Uterus (tissue), 4 donors: Measurements from ENCODE around the gene OSBPL2. TPM values are rescaled to one million over a fixed set of nuclear protein-coding genes. Genes with fewer than 3 reads are reported as not detected.

Experiments used
- DNase-seq, 2 donors: peaks; one replicate each; pipeline ENCODE4 v3.0.0-alpha.2; 2019 to 2020
- H3K27ac ChIP-seq, 2 donors: fragments of 200-600 bp; sonication (generic); 1 replicate in 1 of 2; 2 replicates in 1 of 2; pipeline ENCODE4 v1.5.1; 2016 to 2018
- H3K27me3 ChIP-seq, 2 donors: fragments of 200-600 bp; sonication (generic); one replicate each; pipeline ENCODE4 v1.5.1; 2018 to 2019; ENCODE audit warnings: control low read depth in 1 of 2
- H3K36me3 ChIP-seq, 2 donors: fragments of 200-600 bp; sonication (generic); one replicate each; pipeline ENCODE4 v1.5.1; 2019; ENCODE audit warnings: control low read depth in 1 of 2
- H3K4me1 ChIP-seq, 2 donors: fragments of 200-600 bp; sonication (generic); one replicate each; pipeline ENCODE4 v1.5.1; 2018 to 2019; ENCODE audit warnings: control low read depth in 1 of 2
- H3K4me3 ChIP-seq, 2 donors: fragments of 200-600 bp; sonication (generic); 1 replicate in 1 of 2; 2 replicates in 1 of 2; pipeline ENCODE4 v1.5.1; 2018 to 2019; ENCODE audit warnings: mild to moderate bottlenecking in 1 of 2
- H3K9me3 ChIP-seq, 2 donors: fragments of 200-600 bp; sonication (generic); one replicate each; pipeline ENCODE4 v1.5.1; 2019; ENCODE audit warnings: control low read depth in 1 of 2
- POLR2A ChIP-seq, 2 donors: fragments of 450-650 bp; IDR thresholded peaks; one replicate each; pipeline ENCODE4 v1.6.1; 2016; ENCODE audit warnings: antibody characterized with exemption in 2 of 2, mild to moderate bottlenecking in 1 of 2, moderate library complexity in 1 of 2
- intact Hi-C: fragments of 100-400 bp; cut with DNase I; formaldehyde crosslinking; loops from one replicate; pipeline ENCODE4 v1.15.1; 2023; ENCODE audit warnings: low total_unique reads
- total RNA-seq, 4 donors: library from RNA; depleted of rRNA in 3 of 4; stranded (reverse); fragments of >200 nt in 3 of 4; gene quantifications; one replicate each; pipeline versions ENCODE4 v1.1.0 to v1.2.4, GENCODE V29; 2014 to 2023
- TF ChIP-seq, protein P1 (sequence below), 4 experiments: fragments of 200-600 bp in 2 of 4; fragments of 450-650 bp in 2 of 4; sonication (generic) in 2 of 4; IDR thresholded peaks; one replicate each; pipeline ENCODE4 v1.5.1; 2016 to 2019; ENCODE audit warnings: antibody characterized with exemption in 4 of 4, mild to moderate bottlenecking in 2 of 4, moderate library complexity in 1 of 4
- donor health status: DM: yes; HTN: yes; CAD: no.

Gene OSBPL2
- total RNA-seq, 4 donors from 2014 or later, result 12.3 to 55.9 (median 33.4) TPM

DNA sequence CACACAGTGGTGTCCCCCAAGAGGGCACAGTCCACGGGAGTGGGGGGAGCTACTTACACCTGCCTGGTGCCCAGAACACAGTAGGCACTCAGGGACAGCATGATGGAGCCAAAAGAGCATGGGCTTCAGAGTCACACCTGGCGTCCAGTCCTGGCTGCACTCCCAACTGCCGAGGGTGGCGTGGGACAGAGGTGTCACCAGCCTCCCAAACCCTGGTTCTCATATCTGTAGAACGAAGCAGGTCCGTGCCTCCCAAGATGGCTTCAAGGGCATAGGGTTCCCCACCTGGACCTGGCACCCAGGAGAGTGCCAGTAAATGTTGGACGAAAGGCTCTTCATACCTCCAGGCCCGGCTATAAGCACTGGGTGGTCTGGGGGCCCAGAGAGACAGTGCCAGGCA lies 27.1 kb upstream of the OSBPL2 start:
- intact Hi-C loops, result no loop called here
- H3K36me3 ChIP-seq, result no peaks in the 10 kb centered on the region
- peaks cover 3 to 16% of the 10 kb centered on the region in 2 donors for H3K27me3 ChIP-seq

DNA sequence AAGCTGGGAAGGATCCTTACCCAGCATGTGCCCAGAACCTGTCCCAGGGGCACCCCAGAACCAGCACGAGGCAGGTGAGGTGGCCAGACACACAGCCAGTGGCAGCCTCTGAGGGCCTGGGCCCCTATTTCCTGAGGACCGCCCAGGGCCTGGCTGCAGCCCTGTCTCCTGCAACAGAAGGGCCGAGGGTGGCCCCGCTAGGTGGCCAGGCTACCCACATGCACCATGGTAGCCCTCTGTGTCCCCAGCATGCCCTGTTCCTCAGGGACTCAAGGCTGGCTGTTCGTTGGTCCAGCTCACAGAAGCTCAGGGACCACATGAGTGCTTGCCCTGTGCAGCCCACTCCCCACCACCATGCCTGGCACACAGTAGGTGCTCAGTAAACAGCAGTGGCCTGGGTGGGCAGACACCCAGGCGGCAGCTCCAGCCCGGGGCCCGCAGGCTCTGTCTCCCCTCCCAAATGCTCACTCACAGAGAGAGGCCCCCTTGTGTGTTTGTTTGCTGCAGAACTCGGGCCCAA lies 26.5 kb upstream of the OSBPL2 start:
- Histone ChIP-seq H3K4me3 (no peak overlapping the region), H3K27ac (no peak overlapping the region), H3K36me3 (no peaks in the 10 kb centered on the region), H3K4me1 (no peaks in the 10 kb centered on the region), H3K9me3 (no peaks in the 10 kb centered on the region), H3K27me3 (peaks cover 3 to 17% of the 10 kb centered on the region in 2 donors)
- no peak for TF ChIP-seq POLR2A (IDR thresholded peaks at IDR 0.05)
- TF ChIP-seq, protein P1, sequence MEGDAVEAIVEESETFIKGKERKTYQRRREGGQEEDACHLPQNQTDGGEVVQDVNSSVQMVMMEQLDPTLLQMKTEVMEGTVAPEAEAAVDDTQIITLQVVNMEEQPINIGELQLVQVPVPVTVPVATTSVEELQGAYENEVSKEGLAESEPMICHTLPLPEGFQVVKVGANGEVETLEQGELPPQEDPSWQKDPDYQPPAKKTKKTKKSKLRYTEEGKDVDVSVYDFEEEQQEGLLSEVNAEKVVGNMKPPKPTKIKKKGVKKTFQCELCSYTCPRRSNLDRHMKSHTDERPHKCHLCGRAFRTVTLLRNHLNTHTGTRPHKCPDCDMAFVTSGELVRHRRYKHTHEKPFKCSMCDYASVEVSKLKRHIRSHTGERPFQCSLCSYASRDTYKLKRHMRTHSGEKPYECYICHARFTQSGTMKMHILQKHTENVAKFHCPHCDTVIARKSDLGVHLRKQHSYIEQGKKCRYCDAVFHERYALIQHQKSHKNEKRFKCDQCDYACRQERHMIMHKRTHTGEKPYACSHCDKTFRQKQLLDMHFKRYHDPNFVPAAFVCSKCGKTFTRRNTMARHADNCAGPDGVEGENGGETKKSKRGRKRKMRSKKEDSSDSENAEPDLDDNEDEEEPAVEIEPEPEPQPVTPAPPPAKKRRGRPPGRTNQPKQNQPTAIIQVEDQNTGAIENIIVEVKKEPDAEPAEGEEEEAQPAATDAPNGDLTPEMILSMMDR (IDR thresholded peaks at IDR 0.05), result no peak
- intact Hi-C loops, result no loop called here
- DNase-seq, result no peak

More for the DNA sequence above, 27.1 kb upstream of the OSBPL2 start:
- no peak for DNase-seq
- no peaks in the 10 kb centered on the region for H3K4me1 ChIP-seq
- H3K9me3 ChIP-seq, result no peaks in the 10 kb centered on the region
- H3K27ac ChIP-seq, result no peak overlapping the region
- no peak for TF ChIP-seq POLR2A (IDR thresholded peaks at IDR 0.05)
- TF ChIP-seq, protein P1 (IDR thresholded peaks at IDR 0.05), result no peak
- H3K4me3 ChIP-seq, result no peak overlapping the region

DNA sequence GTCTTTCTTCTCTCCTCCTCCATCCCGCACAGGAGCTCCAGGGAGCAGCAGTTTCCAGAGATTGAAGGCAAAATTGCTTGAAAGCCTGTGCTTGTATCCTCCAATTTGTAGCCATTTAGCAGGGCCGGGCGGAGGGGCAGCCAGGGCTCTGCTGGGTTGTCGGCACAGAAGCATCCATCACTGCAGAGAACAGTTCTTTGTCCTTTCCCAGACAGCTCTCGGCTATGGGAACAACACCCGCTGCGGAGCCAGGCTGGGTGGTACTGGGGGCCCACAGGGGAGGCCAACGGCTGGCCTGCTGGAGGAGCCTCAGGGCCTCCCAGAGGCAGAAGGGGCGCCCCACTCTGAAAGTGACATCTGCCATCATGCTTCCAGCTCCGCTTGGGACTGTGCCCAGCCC lies 26.0 kb upstream of the OSBPL2 start:
- Histone ChIP-seq H3K27me3 (peaks cover 3 to 22% of the 10 kb centered on the region in 2 donors), H3K4me3 (no peak overlapping the region), H3K9me3 (no peaks in the 10 kb centered on the region), H3K4me1 (no peaks in the 10 kb centered on the region), H3K27ac (no peak overlapping the region), H3K36me3 (no peaks in the 10 kb centered on the region)
- no peak for DNase-seq
- no peak for TF ChIP-seq POLR2A (IDR thresholded peaks at IDR 0.05)
- TF ChIP-seq, protein P1 (IDR thresholded peaks at IDR 0.05), result no peak
- intact Hi-C loops, result no loop called here

DNA sequence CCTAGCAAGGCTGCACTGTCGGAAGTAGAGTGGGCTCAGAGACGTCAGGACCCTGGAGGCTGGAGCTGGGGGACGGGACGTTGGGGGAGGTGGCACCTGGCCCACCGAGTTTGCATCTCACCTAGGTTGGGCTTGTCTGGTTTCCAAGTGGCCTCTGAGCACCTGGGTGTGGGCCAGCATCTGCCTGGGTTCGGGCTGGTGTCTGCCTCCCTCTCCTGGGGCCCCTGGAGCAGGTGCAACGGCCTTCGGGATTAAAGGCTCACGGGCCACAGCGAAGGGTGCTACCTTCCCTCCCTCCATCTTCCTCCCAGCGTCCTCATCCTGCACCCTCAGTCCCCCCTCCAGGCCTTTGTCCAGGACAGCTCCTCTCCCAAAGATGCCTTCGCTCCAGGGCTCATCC lies 24.3 kb upstream of the OSBPL2 start:
- TF ChIP-seq, protein P1 (IDR thresholded peaks at IDR 0.05), result no peak
- TF ChIP-seq POLR2A (IDR thresholded peaks at IDR 0.05), result no peak
- intact Hi-C loops, result no loop called here
- no peak overlapping the region for H3K27ac ChIP-seq
- no peaks in the 10 kb centered on the region for H3K9me3 ChIP-seq
- no peaks in the 10 kb centered on the region for H3K4me1 ChIP-seq
- no peak overlapping the region for H3K4me3 ChIP-seq
- H3K36me3 ChIP-seq, result no peaks in the 10 kb centered on the region
- peaks cover 3 to 35% of the 10 kb centered on the region in 2 donors for H3K27me3 ChIP-seq
- no peak for DNase-seq

DNA sequence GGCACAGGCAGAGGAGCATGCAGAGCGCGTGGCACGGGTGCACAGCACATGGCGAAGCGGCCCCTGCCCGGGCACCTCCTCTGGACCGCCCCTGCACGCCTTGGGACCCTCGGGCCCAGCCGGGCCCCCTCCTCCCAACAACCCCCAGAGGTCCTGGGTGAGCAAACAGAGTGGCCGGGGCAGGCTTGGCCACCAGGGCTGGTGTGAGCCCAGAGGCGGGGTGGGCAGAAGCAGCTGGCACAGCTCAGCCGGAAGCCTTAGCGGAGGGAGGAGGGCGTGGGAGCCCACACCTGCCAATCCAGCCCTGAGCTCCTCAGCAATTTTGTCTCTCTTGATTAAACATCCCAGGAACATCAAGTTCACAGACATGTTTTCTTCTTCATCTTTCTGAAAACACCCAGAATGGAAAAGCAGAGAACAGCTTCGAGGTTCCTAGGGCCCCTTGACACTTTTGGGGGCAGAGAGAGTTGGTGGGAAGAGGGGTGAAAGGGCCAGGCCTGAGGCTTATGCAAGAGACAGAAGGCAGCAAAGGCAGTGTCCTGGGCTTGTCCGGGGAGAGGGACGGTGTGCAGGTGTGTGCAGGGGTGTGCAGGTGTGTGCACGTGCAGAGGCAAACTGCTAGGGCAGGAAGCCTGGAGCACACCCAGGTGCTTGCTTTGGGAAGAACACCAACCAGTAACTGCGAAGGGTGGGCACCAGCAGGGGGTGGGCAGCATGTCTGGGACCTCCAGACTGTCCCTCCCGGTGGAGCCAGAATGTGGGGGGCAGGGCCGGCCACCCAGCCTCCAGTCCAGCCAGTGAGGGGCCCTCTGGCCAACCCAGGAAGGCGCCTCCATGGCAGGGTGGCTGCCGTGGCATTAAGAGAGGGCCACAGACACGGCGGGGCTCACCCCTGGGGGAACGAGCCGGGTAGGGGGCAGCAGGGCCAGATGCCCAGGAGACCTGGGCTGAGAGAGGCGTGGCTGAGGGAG lies 23.0 kb upstream of the OSBPL2 start:
- Histone ChIP-seq H3K27me3 (peaks cover 3 to 38% of the 10 kb centered on the region in 2 donors), H3K36me3 (no peaks in the 10 kb centered on the region), H3K4me1 (peaks cover 0 to 7% of the 10 kb centered on the region in 2 donors), H3K4me3 (no peak overlapping the region), H3K27ac (no peak overlapping the region), H3K9me3 (no peaks in the 10 kb centered on the region)
- intact Hi-C loops, result no loop called here
- DNase-seq, result no peak
- TF ChIP-seq, protein P1 (IDR thresholded peaks at IDR 0.05), result no peak
- TF ChIP-seq POLR2A (IDR thresholded peaks at IDR 0.05), result no peak
